NOMO-1 treated with DMSO at 0.1 percent for 48 hours (cell line): Measurements from ENCODE around the gene OSBPL3.

Experiments used
- DNase-seq: peaks from one replicate; lab custom pipeline; 2025; ENCODE audit not compliant: unreplicated experiment; lab: John Stamatoyannopoulos, UW

OSBPL3 gene

DNA sequence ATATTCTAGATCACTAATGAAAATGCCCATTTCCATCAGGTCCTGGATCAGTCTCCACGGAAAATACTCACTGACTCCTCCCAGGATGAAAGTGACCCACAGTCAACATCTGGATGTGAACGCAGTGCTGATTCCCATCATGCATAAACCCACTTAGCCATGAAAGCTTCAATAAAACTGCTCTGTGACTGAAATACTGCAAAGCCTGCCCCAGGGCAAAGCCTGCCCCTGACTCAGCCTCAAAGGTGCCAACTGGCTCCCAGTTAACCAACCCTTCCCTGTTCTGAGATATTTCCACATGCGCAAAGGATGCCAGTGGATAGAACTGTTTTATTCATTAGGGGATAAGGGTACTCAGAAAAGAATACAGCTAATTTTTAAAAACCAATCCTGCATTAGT, 24.0 kb downstream of the OSBPL3 start:
- no peak for DNase-seq

DNA sequence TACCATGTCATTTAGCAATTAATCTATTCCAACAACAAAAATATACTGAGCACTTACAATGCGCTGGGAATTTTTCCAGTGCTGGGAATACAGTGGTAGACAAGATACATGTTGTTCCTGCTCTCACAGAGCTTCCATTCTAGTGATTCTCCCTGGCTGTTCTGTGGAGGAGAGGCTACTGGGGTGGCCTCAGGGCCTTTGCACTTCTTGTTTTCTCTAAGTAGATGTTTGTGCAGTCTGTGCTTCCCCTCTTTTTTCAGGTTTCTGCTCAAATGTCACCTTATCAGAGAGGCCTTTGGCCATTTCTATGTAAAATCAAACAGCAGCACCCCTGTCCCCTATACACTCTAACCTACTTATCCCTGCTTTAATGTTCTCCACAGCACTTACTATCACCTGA, 24.7 kb downstream of the OSBPL3 start:
- DNase-seq: no peak

DNA sequence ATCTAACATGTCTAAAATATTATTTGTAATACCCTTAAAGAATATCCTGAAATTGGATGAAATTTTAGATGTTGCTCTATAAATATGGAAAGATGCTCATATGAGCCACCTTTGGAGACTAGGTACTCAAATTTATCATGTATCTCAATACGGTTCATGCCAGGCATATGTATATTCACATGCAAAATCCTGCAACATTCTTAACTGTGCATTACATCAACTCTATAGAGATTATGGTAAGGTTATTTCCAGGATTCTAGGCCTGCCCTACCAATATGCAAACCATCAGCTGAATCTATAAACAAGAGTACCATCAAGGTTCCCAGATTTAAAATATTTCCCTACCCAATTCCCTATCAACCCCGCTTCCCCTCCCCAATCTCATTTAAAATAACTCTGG, 27.5 kb downstream of the OSBPL3 start:
- no peak for DNase-seq

DNA sequence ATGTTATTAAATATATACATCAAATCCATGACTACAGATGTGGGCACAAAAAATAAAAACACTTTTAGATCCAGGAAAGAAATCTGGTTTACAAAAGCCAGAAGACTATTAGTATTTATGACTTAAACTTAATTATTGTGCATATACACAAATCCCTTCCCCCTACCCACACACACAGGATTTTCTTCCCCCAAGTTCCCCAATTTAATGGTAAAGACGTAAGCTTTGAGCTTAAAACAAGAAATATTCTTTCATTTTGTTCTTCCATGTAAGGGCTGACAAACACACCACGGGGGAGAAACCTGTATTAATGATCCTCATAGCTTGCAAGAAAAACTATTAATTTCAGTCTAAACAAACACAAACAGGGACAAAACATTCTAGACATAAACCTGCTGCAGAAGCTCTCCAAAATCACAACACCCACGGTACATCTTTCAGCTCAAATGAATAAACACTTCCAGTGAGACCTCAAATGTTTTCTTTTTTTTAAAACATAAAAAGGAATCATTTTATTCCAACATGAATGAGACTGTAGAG, 28.5 kb downstream of the OSBPL3 start:
- DNase-seq: no peak

DNA sequence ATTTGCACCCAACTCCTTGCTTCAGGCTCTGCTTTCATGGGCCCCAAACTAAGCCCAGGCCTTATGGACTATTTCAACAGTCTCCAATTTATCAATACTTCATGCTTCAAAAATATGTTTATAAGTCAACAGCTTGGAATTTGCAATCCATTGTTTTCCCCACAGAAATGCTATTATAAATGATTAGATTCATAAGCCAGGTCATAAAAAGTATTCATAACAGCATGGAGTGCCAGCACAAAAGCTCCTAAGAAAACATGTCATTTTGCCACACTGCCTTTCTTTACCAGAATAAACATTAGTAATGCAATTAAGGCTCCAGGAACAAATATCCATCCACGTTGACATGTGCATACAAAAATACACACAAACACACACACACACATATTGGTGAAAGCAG, 30.1 kb downstream of the OSBPL3 start:
- no peak for DNase-seq

DNA sequence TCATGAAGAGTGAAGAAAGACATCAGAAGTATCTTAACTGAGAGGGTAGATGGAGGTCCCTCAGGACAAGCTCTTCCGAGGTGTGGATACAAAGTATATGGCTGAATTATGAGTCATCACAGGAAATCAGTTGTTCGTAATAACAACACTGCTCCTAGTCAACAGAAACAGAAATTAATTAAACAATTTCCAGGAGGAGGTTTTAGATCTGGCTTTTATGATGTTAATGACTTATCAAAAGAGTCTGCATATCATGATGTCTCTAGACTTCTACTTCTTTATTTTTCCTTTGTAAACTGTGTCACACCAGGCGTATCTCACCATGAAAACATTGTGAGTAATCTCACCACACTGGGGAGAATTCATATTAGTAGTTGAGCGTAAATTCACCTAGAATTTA, 31.2 kb downstream of the OSBPL3 start:
- DNase-seq: no peak

DNA sequence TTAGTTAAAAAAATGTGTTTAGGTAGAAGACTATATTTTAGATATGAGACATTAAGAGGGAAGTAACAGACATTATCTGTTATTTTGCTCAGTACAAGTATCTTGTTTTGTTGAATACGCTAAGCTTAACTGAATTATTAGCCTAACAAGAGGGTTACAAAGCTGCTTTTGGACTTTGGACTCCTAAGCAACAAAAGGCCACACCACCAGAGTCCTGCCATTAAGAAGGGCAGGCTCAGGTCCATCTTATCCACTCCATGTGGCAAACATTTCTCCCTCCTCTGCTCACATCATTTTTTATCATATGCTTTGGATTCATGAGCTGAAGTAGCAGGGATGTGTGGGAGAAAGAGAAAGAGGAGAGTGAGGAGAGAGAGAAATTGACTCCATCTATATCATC, 33.5 kb downstream of the OSBPL3 start:
- no peak for DNase-seq

DNA sequence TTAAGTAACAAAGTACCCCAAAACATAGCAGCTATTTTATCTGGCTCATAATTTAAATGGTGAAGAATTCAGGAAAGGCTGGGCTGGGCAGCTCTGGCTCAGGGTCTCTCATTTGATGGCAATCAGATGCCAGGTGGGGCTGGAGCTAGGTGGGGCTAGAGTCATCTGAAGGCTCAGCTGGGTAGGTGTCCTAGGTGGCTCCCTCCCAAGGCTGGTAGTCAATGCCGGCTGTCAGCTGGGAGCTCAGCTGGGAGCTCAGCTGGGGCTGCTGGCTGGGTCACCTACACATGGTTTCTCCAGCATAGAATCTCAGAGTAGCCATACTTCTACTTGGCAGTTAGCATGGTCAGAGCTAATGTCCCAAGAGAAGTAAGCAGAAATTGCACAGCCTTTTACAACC, 34.1 kb downstream of the OSBPL3 start:
- no peak for DNase-seq

DNA sequence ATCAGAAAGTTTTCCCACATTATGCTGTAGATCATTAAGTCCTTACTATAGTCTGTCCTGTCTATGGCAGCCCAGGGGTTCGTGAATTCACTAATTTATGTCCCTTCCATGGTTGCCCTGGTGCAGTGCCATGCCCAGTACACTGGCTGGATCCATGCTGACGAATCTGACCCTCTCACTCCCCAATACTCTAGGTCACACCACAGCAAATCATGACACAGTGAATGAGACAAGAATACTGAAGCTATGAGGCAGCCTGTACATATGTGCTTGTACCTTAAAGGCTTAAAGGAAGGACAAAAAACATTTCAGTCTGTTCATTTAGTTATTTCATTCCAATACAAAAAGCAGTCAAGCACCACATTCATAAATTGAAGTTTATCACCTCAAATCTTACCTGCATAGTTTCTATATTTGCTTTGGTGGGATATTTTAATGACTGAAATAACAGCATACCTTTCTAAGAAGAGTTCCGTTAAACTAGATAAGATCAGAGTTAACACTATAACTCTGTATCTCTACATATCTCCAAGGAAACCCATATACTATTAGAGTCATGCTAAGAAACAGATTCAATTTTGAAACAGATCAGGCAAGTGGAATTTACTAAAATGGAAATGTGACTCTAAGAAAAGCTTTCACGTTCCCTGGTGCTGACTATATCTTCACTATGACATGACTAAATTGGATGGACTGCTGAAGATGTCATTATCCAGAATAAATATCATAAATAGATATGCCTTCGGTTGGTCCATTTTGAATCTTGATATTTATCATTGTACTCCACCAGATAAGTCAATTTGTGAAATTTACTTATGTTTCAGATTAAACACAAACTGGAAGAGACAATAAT, 36.7 kb downstream of the OSBPL3 start:
- no peak for DNase-seq

DNA sequence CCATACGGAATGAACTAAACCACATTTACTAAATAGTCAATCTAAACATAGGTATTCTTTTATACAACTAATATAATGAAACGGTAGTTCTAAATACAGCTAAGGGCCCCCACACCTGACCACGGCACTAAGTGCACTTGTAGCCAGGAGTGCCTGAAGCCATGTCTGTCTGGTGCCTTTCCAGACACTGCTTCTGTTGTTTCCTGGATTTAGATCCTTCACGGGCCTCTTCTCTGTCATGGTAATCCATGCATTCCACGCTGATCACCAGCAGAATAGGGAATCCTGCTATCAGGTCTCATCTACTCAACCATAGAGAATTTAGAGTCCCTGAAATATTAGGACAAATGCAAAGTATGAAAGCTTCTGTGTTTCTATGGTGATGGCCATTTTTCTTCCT, 37.8 kb downstream of the OSBPL3 start:
- no peak for DNase-seq

DNA sequence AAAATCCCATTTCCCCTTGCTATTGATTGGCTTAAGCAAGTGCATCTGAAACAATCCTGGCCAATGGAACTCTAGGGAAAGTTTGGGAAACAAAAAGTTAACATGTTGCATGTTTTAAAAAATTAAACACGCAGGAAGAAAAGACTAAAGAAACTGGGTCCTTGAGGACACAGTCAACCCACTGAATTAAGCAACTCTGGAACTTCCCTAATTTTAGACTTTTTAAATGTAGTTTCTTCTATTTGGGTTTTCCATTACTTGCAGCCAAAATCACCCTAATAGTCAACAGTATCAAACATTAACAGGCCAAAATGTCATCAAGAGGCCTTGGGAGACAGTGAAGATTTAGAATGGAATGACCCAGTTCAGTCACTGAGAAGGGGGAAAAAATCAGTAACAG, 40.6 kb downstream of the OSBPL3 start:
- DNase-seq: peak; percentile 49

DNA sequence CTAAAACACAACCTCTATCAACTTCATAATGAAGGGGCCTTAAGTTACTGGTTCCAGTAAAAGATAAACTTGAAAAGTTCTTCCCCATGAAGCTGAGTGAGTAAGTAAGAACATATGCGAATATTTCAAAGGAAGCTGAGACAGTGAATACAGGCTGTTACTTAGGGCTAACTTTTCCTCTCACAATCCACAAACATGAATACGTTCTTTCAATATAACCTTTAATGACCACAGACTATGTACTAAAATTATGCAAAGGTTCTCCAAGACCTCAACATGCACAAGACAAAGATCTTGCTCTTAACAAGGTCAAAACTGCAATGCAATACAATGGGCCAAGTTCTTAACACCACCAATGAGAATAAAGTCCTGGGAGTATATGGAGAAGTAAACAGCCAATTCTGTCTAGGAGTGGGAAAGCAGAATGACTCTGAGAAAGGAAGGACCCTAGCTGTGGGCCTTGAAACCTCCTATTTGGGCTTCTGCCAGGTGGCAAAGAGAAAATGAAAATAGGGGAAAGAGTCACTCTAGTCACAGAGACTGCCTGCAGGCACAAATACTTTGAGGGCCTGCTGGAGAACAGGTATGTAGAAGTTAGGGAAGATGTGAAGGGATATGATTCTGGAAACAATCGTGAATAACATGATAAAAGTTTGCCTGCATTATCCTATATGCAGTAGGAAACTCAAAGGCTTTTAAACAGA, 43.7 kb downstream of the OSBPL3 start:
- DNase-seq: no peak

DNA sequence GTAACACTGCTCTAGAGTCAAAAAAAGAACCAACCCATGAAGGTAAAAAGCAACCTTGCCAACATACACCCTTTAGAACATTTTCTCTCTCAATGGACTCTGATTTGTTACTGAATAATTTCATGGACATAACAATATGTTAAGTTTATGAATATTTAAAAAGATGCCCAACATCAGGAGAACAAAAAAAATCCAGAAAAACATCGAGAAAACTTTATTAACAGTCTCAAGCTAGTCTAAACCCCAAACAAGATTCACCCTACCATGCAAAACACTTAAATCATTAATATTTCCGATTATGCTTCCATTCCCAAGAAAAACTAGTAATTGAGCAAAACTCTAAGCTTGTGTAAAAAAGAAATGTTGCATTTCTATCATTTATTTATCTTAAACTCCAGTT, 46.7 kb downstream of the OSBPL3 start:
- DNase-seq: no peak

DNA sequence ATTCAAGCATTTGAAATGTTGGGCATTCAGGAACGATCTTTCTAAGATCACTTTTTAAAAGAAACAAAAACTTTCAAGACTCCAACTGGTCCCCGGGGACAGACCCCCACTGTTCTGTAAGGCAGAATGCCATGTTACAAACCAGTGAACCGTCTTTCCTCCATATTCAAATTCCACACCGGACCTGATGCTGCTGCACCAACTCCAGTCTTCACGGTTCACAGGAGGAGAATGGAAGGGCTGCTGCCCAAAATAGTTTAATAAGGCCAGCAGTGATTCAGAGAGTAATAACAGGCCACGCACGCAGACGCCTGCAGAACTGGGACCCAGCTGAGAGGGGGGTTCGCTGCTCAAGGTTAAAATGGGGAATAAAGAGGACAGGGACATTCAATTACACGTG, 47.2 kb downstream of the OSBPL3 start:
- no peak for DNase-seq

DNA sequence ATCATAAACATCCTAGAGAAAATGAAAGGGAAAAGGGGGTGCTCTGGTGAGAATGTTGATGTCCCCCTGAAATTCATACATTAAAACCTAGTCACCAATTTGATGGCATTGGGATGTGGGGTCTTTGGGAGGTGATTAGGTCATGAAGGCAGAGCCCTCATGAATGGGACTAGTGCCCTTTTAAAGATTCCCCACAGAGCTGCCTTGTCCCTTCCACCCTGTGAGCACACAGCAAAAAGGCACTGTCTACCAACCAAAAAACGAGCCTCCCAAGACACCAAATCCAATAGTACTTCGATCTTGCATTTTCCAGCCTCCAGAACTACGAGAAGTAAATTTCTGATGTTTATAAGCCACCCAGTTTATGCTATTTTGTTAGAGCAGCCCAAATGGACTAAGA, 47.6 kb downstream of the OSBPL3 start:
- no peak for DNase-seq

DNA sequence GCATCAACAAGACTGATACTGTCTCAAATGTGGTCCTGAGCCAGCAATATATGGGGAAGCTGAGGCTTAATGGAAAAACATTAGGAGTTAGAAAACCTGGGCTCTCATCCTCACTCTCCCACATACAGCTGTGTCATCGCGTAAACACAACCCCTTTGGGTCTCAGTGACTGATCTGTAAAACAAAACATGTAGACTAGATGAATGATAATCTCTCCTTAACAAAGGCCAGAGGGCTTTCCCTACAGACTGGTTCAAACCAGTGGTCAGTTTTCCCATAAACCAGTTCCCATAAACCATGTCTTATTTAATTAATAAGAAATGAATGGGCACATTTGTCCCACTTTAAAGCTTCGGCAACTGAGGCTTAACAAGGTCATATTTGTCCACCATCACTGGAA, 48.1 kb downstream of the OSBPL3 start:
- DNase-seq: no peak

DNA sequence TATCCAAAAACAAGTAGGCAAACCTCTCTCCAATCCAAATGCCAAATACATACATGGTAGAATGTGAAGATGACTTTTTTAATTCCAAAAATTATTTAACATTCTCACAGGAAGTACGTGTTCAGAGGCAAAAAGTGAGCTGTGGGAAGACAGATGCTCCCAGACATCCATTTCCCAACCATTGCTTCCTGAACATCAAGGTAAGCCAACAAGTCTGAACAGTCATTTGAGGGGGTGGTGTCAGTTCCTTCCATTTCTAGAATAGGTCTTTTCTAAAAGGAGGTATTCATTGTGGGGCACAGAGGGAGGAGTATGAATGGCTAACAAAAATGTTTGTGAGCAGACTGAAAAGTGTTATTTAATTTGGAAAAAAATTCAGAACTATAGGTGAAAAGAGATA, 49.1 kb downstream of the OSBPL3 start:
- no peak for DNase-seq

DNA sequence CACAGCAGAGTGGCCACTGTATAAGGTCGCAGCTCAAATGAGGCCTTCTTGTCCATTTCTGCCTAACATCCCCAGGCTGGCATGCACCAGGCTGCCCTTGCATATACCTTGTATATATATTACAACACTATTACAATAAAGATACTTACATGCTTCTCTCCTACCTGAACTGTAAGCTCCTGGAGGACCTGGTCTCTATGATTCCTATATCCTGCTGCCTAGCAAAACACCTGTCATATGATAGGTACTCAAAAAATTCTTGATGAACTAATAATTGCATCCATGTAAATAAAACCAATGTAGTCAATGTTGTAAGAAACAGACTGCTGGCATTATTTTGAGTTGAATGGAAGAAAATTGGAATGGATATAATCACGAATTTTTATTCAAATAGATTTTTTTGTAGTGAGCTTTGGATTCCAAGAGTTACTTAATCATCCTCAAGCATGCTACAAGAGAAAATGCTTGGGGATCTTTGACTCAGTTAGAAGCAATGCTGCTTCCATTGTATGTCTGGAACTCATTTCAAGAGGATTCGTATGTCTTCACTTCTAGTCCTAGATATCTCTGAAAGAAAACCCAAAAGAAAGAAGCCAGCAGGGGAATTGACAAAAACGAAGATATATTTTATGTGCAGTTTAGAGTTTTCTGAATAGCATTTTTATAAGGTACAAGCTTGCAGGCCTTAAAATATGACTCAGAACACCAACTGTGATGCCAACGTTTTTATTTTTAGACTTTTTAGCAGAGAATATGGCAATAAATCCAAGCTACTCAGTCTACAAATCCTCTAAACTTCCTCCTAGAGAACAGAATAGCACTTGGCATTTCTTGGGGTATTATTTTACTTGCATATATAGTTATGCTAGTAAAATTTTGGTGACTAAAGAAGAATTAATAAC, 53.1 kb downstream of the OSBPL3 start:
- DNase-seq: no peak

DNA sequence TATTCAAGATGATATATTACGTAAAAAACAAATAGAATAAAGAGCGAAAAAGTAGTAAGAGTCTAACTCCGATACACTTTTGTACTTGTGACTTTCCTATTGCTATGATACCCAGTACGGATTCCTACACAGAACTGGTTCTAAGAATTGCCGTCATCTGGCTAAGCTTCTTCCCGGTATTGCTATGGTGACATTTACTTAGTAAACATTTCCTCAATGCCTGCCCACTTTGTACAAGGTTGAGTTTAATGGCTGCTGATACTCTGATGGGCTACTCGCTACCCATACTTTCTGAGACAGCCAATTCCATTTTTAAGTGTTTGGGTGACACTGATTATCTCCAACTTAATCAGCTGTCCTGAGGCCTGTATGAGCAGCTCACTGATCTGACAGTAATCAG, 55.6 kb downstream of the OSBPL3 start:
- no peak for DNase-seq

DNA sequence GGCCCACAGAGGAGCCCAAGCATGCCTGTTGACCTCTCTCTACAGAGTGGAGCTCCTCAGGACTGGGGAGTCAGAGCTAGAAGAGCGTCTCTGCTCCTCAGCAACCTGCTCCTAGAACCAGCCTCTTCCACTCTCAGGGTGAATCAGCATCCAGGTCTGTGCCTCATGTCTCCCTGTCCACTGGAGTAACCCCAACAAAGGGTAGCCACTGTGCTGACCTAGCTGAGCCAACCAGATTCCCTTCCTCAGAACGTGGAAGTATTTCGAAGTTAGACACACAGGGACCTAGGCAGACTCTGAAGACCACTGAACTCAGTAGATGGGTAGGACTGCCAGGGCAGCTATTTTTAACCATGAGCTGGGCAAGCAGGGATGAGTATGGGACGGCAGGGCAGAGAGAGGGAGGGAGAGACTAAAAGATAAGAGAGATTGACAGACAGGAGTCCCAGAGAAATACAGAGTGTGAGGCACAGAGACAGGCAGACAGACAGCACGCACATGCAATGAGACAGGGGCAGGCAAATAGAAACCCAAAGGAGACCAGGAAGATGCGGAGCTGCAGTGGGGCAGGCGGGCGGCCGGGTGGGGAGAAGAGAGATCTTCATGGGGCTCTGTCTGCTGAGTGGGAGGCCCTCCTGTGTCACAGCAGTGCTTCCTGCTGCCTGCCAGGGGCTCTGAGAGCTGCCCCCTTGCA, 56.7 kb downstream of the OSBPL3 start:
- no peak for DNase-seq
